HL-60 (cell line): ENCODE data around the gene ATP5MC3.

ENCODE experiments used
- DNase-seq, 2 experiments: peaks; one replicate each; pipeline ENCODE4 v3.0.0-alpha.2; 2010 to 2020; ENCODE audit warnings: low read depth in 1 of 2, low spot score in 1 of 2
- H3K27ac ChIP-seq: fragments of 250-450 bp; sonication (Bioruptor Pico); replicated peaks from 2 replicates; pipeline ENCODE4 v1.5.1; 2020; ENCODE audit warnings: mild to moderate bottlenecking, moderate library complexity
- H3K27me3 ChIP-seq: fragments of 250-450 bp; sonication (Bioruptor Pico); 2 replicates; pipeline ENCODE4 v1.5.1; 2021; ENCODE audit warnings: mild to moderate bottlenecking, moderate library complexity; ENCODE audit not compliant: insufficient read depth, poor library complexity, severe bottlenecking
- H3K4me3 ChIP-seq: replicated peaks from 2 replicates; pipeline ENCODE4 v1.5.1; 2011; ENCODE audit warnings: mild to moderate bottlenecking, control low read depth, low read length; ENCODE audit not compliant: insufficient read depth
- GABPA ChIP-seq: IDR thresholded peaks from 2 replicates; pipeline ENCODE4 v1.6.1; 2012; ENCODE audit warnings: low read depth
- POLR2AphosphoS5 ChIP-seq: IDR thresholded peaks from 2 replicates; pipeline ENCODE4 v1.6.1; 2012; ENCODE audit warnings: low read depth
- SPI1 ChIP-seq: IDR thresholded peaks from 2 replicates; pipeline ENCODE4 v1.6.1; 2012; ENCODE audit warnings: low read depth, mild to moderate bottlenecking, borderline replicate concordance
- TF ChIP-seq, protein P1 (sequence below): IDR thresholded peaks from 2 replicates; pipeline ENCODE4 v1.6.1; 2012; ENCODE audit warnings: low read depth; ENCODE audit not compliant: insufficient replicate concordance
- TF ChIP-seq, protein P2 (sequence below): IDR thresholded peaks from one replicate; pipeline ENCODE4 v1.5.1; 2011; ENCODE audit warnings: low read length, control low read depth, inconsistent platforms; ENCODE audit not compliant: insufficient read depth

Gene ATP5MC3

DNA sequence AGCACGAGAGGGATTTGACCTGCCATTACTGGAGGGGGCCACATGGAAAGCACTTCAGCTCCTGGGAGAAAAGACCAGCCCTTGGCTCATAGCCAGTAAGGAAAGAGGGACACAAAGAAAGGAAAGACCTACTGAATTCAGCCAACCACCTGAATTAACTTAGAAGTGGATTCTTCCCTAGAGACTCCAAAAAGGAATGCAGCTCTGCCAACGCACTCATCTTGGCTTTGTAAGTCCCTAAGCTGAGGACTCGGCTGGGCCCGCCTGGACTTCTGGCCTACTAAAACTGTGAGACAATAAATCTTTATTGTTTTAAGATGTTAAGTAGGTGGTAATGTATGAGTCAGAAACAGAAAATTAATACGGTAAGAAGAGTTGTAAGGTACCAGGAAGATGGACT lies 25.0 kb downstream of the ATP5MC3 start:
- DNase-seq = no peak
- Histone ChIP-seq H3K4me3 (no peak overlapping the region), H3K27me3 (no peaks in the 10 kb centered on the region), H3K27ac (no peak overlapping the region)
- TF ChIP-seq POLR2AphosphoS5 = no peak
- TF ChIP-seq GABPA = no peak
- TF ChIP-seq, protein P1, sequence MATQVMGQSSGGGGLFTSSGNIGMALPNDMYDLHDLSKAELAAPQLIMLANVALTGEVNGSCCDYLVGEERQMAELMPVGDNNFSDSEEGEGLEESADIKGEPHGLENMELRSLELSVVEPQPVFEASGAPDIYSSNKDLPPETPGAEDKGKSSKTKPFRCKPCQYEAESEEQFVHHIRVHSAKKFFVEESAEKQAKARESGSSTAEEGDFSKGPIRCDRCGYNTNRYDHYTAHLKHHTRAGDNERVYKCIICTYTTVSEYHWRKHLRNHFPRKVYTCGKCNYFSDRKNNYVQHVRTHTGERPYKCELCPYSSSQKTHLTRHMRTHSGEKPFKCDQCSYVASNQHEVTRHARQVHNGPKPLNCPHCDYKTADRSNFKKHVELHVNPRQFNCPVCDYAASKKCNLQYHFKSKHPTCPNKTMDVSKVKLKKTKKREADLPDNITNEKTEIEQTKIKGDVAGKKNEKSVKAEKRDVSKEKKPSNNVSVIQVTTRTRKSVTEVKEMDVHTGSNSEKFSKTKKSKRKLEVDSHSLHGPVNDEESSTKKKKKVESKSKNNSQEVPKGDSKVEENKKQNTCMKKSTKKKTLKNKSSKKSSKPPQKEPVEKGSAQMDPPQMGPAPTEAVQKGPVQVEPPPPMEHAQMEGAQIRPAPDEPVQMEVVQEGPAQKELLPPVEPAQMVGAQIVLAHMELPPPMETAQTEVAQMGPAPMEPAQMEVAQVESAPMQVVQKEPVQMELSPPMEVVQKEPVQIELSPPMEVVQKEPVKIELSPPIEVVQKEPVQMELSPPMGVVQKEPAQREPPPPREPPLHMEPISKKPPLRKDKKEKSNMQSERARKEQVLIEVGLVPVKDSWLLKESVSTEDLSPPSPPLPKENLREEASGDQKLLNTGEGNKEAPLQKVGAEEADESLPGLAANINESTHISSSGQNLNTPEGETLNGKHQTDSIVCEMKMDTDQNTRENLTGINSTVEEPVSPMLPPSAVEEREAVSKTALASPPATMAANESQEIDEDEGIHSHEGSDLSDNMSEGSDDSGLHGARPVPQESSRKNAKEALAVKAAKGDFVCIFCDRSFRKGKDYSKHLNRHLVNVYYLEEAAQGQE = no peak
- TF ChIP-seq, protein P2, sequence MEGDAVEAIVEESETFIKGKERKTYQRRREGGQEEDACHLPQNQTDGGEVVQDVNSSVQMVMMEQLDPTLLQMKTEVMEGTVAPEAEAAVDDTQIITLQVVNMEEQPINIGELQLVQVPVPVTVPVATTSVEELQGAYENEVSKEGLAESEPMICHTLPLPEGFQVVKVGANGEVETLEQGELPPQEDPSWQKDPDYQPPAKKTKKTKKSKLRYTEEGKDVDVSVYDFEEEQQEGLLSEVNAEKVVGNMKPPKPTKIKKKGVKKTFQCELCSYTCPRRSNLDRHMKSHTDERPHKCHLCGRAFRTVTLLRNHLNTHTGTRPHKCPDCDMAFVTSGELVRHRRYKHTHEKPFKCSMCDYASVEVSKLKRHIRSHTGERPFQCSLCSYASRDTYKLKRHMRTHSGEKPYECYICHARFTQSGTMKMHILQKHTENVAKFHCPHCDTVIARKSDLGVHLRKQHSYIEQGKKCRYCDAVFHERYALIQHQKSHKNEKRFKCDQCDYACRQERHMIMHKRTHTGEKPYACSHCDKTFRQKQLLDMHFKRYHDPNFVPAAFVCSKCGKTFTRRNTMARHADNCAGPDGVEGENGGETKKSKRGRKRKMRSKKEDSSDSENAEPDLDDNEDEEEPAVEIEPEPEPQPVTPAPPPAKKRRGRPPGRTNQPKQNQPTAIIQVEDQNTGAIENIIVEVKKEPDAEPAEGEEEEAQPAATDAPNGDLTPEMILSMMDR = no peak
- no peak for TF ChIP-seq SPI1

DNA sequence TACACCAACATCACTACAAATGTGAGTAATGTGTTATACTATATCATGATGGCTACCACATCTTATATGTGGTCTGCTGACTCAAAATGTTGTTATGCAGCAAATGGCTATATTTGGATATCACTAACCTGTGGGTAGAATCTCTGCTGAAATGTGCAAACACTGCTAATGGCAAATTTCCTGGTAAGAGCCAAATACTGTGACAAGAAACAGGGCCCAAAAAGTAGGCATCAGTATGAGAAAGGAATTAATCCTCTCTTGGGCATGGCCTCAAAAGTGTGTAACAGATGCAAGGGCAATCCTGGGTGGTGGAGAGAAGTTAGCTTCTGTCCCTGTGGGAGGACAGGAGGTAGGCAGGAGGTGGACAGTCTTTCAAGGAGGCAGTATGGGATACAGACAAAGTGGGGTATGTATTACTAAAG lies 26.8 kb downstream of the ATP5MC3 start:
- DNase-seq = no peak
- TF ChIP-seq, protein P1 = no peak
- TF ChIP-seq SPI1 (no peak), GABPA (no peak), POLR2AphosphoS5 (no peak)
- TF ChIP-seq, protein P2 = no peak
- no peak overlapping the region for H3K4me3 ChIP-seq
- H3K27me3 ChIP-seq = no peaks in the 10 kb centered on the region
- H3K27ac ChIP-seq = no peak overlapping the region

DNA sequence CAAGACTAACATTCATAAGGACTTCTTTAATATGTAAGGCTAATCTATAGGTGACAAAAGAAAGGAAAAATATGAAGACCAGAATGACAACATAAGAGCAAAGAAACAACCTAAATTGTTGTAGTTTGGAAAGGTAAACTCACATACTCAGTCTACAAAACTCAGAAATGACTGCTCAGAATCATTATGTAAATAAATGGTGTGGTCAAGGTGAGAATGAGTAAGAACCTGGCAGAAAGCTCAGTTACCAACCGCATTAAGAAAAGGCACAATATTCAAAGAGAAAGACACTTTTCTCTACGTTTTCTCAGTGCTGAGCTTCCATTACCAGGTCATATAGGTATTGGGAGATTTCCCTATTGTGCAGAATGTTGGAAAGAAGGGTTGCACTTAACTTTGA lies 29.3 kb downstream of the ATP5MC3 start:
- H3K4me3 ChIP-seq = no peak overlapping the region
- H3K27me3 ChIP-seq = no peaks in the 10 kb centered on the region
- no peak for DNase-seq
- no peak for TF ChIP-seq GABPA
- TF ChIP-seq, protein P1 = no peak
- no peak for TF ChIP-seq POLR2AphosphoS5
- no peak for TF ChIP-seq SPI1
- TF ChIP-seq, protein P2 = no peak
- no peak overlapping the region for H3K27ac ChIP-seq
